Upper lobe of left lung (tissue), 6 donors: ENCODE data around the gene MACROD2. TPM values are rescaled to one million over a fixed set of nuclear protein-coding genes. Genes with fewer than 3 reads are reported as not detected.

Experiments
- ATAC-seq, 2 donors: fragments of 200-7000 bp; cut with Tn5 transposase; one replicate each; pipeline ENCODE4 v1.9.1; 2022; ENCODE audit warnings: mild to moderate bottlenecking in 2 of 2, moderate library complexity in 2 of 2; ENCODE audit not compliant: low FRiP score in 2 of 2
- DNase-seq, 2 donors: peaks; one replicate each; pipeline ENCODE4 v3.0.0-alpha.2; 2019 to 2020
- H3K27ac ChIP-seq, 4 donors: fragments of 200-600 bp; sonication (generic); one replicate each; pipeline ENCODE4 v1.5.1; 2016 to 2019
- H3K27me3 ChIP-seq, 4 donors: fragments of 200-600 bp; sonication (generic); one replicate each; pipeline ENCODE4 v1.5.1; 2017 to 2019
- H3K36me3 ChIP-seq, 4 donors: fragments of 200-600 bp; sonication (generic); one replicate each; pipeline ENCODE4 v1.5.1; 2016 to 2019
- H3K4me1 ChIP-seq, 4 donors: fragments of 200-600 bp; sonication (generic); one replicate each; pipeline ENCODE4 v1.5.1; 2018 to 2019
- H3K4me3 ChIP-seq, 4 donors: fragments of 200-600 bp; sonication (generic); one replicate each; pipeline ENCODE4 v1.5.1; 2017 to 2019; ENCODE audit warnings: mild to moderate bottlenecking in 2 of 4, moderate library complexity in 1 of 4
- H3K9me3 ChIP-seq, 4 donors: fragments of 200-600 bp; sonication (generic); one replicate each; pipeline ENCODE4 v1.5.1; 2018 to 2019
- EP300 ChIP-seq, 4 donors: sonication (generic); formaldehyde crosslinking; IDR thresholded peaks; one replicate each; pipeline ENCODE4 v1.5.1; 2017; ENCODE audit warnings: antibody characterized with exemption in 4 of 4, control low read depth in 2 of 4
- POLR2A ChIP-seq, 4 donors: fragments of 450-650 bp; IDR thresholded peaks; one replicate each; pipeline ENCODE4 v1.5.1; 2016 to 2017; ENCODE audit warnings: antibody characterized with exemption in 4 of 4, mild to moderate bottlenecking in 2 of 4
- POLR2AphosphoS5 ChIP-seq, 2 donors: sonication (generic); formaldehyde crosslinking; IDR thresholded peaks; one replicate each; pipeline ENCODE4 v1.5.1; 2017; ENCODE audit warnings: antibody characterized with exemption in 2 of 2
- WGBS, 2 donors: methylation state at CpG; one replicate each; pipeline ENCODE4 v1.1.5; 2017 to 2018; 5-methylcytosine and 5-hydroxymethylcytosine counted together
- total RNA-seq, 6 donors: library from RNA; depleted of rRNA in 4 of 6; stranded (reverse); fragments of >200 nt in 4 of 6; gene quantifications; one replicate each; pipeline versions ENCODE4 v1.1.0 to v1.2.1, GENCODE V29; 2016 to 2021
- TF ChIP-seq, protein P1 (sequence below), 6 experiments: fragments of 450-650 bp in 4 of 6; fragments of 200-600 bp in 2 of 6; sonication (generic) in 2 of 6; IDR thresholded peaks; one replicate each; pipeline ENCODE4 v1.5.1; 2016 to 2019; ENCODE audit warnings: antibody characterized with exemption in 6 of 6
- donor health status: DM: no; HTN: no; CAD: no; lungs with moderate emphysema.
- donor health status: DM: no; HTN: yes; CAD: no; lungs with severe emphysema.

Gene MACROD2
- total RNA-seq, 6 donors from 2014 or later, result 20.7 to 84.3 (median 36.3) TPM

DNA sequence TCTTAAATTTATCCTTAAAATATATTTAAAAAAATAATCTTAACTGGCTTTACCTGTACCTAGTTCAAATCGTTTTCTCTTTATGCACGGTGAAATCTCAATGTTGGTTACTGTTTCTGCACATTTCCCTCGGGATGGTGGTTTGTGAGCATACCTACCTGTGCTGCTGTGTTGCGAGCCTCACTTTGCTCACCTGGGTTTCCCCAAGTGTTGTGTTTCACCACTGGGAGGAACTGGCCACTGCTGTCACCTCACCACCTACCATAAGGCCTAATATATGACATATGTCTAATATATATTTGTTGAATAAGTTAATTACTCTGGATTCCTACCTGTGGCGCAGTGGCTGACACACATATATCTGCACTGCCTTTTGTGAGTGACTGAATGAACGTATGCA, 835.6 kb downstream of the MACROD2 start:
- H3K36me3 ChIP-seq, result no peaks in the 10 kb centered on the region
- H3K4me3 ChIP-seq, result no peak overlapping the region
- H3K4me1 ChIP-seq, result no peaks in the 10 kb centered on the region
- TF ChIP-seq EP300 (IDR thresholded peaks at IDR 0.05) (no peak), POLR2AphosphoS5 (IDR thresholded peaks at IDR 0.05) (no peak), POLR2A (IDR thresholded peaks at IDR 0.05) (no peak)
- TF ChIP-seq, protein P1, sequence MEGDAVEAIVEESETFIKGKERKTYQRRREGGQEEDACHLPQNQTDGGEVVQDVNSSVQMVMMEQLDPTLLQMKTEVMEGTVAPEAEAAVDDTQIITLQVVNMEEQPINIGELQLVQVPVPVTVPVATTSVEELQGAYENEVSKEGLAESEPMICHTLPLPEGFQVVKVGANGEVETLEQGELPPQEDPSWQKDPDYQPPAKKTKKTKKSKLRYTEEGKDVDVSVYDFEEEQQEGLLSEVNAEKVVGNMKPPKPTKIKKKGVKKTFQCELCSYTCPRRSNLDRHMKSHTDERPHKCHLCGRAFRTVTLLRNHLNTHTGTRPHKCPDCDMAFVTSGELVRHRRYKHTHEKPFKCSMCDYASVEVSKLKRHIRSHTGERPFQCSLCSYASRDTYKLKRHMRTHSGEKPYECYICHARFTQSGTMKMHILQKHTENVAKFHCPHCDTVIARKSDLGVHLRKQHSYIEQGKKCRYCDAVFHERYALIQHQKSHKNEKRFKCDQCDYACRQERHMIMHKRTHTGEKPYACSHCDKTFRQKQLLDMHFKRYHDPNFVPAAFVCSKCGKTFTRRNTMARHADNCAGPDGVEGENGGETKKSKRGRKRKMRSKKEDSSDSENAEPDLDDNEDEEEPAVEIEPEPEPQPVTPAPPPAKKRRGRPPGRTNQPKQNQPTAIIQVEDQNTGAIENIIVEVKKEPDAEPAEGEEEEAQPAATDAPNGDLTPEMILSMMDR (IDR thresholded peaks at IDR 0.05), result no peak
- no peak overlapping the region for H3K27ac ChIP-seq
- WGBS, 2 donors, result 84 to 89% methylated on average over 6 of the region's 6 CpGs
- H3K27me3 ChIP-seq, result no peaks in the 10 kb centered on the region
- no peak for ATAC-seq
- DNase-seq, result no peak
- no peaks in the 10 kb centered on the region for H3K9me3 ChIP-seq

DNA sequence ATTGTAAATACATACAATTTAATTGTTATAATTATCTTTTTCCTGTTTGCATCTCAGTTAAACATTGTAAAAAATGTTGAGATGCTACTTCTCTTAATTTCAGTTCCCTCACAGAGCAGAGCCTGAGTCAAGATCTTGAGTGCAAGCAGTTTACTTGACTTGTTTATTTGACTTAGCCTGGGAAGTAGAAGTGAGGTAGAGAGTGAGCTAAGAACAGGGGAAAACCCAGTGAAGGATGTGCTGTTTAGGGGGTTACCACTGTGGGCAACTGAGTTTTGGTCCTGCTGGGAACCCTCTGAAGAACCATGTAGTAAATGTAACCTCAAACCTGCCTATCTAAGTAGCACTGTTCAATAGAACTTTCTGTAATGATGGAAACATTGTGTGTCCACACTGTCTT, 837.3 kb downstream of the MACROD2 start:
- no peak for TF ChIP-seq EP300 (IDR thresholded peaks at IDR 0.05)
- TF ChIP-seq, protein P1 (IDR thresholded peaks at IDR 0.05), result no peak
- no peak for TF ChIP-seq POLR2AphosphoS5 (IDR thresholded peaks at IDR 0.05)
- TF ChIP-seq POLR2A (IDR thresholded peaks at IDR 0.05), result no peak
- no peaks in the 10 kb centered on the region for H3K27me3 ChIP-seq
- H3K4me3 ChIP-seq, result no peak overlapping the region
- no peaks in the 10 kb centered on the region for H3K36me3 ChIP-seq
- H3K9me3 ChIP-seq, result no peaks in the 10 kb centered on the region
- DNase-seq (no peak), ATAC-seq (no peak)
- H3K27ac ChIP-seq, result no peak overlapping the region
- H3K4me1 ChIP-seq, result no peaks in the 10 kb centered on the region

DNA sequence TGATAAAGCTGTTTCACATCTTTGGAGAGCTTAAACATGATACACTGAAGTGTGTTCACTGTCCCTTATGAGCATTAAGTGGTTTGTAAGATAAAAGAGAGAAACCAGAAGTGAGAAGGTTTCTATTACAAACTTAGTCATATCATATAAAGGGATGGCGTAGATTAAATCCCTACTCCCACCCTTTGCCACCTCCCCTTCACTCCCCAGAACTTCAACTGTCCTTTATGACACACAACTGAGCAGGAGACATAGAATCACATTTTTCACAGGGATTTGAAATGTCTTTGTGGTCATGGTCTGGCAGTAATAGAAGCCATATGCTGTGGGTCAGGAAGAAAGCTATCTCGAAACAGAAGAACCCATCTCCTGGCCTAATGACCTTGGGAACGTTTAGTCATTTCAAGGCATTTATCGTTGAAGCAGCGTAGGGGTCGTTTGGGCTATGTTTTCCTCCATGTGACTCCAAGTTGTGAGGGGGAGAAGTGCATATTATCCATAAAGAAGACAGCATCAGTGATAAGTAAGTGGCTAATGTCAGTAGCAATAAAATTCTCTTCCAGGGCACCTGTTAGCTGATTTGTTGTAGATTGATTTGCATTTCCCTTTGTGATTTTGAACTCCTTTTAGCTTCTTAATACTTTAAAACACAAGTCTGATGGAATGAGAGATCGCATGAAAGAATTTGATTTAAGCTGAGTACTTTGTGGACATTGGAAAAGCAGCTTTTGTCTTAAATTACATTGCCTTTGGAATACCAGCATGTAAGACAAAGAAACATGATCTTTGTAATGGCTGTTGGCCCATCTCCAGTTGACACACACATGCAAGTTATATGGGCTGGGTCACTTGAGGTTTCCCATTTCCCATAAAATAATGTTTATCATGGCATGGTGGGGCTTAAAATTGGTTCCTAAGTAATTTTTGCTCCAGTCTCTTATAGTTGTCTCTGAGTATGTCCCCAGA, 843.6 kb downstream of the MACROD2 start:
- no peak for TF ChIP-seq EP300 (IDR thresholded peaks at IDR 0.05)
- no peak for TF ChIP-seq POLR2AphosphoS5 (IDR thresholded peaks at IDR 0.05)
- TF ChIP-seq POLR2A (IDR thresholded peaks at IDR 0.05), result no peak
- Histone ChIP-seq H3K4me3 (no peak overlapping the region), H3K27ac (no peak overlapping the region), H3K36me3 (no peaks in the 10 kb centered on the region), H3K4me1 (no peaks in the 10 kb centered on the region), H3K27me3 (no peaks in the 10 kb centered on the region), H3K9me3 (no peaks in the 10 kb centered on the region)
- DNase-seq (no peak), ATAC-seq (no peak)
- WGBS, 2 donors, result 64 to 66% methylated on average over 7 of the region's 7 CpGs

DNA sequence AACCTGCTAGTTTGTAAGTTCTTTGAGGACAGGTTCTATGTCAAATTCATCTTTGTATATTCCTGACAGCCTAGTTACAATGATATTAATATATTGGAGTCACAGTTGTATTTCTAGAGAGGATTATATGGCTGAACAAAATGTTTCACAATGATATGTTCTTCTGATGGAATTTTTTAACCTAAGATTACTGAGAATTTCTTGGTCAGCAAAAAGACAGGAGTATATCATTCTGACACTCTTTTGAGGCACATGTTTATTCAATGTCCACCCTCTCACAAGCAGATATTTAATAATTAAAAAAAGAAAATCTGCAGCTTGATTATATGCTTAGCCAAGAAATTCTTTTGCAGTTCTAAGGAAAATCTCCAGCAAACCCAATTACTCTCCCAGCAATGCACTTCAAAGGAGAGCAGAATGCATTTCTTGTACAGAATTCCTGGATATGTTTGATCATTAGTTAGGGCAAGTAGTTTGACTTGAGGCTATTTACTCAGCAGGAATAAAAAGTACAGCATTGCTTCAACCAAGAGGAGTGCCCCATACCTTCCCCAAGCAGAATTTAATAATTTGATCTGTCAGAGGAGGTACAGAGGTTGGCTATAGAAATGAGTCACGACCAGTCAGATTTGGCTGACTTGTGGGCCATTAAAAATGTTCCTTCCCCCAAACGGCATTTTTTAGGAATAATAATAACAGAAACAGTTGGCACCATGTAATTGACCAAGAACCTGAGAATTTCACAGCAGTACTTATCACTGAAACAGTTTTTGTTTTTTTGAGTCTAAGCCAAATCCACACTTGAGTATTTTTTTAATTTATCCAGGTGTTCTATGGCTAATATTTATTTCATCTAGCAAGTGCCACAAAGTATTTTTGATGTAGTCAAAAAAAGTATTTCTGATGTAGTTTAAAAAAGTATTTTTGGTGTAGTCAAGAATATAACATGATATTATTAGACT, 850.2 kb downstream of the MACROD2 start:
- Histone ChIP-seq H3K36me3 (no peaks in the 10 kb centered on the region), H3K4me1 (no peaks in the 10 kb centered on the region), H3K27ac (peak overlapping the region in 1 of 4 donors; percentile 11), H3K9me3 (no peaks in the 10 kb centered on the region), H3K27me3 (no peaks in the 10 kb centered on the region), H3K4me3 (no peak overlapping the region)
- TF ChIP-seq POLR2AphosphoS5 (IDR thresholded peaks at IDR 0.05), result no peak
- TF ChIP-seq, protein P1 (IDR thresholded peaks at IDR 0.05), result no peak
- TF ChIP-seq EP300 (IDR thresholded peaks at IDR 0.05), result no peak
- TF ChIP-seq POLR2A (IDR thresholded peaks at IDR 0.05), result no peak
- no peak for DNase-seq
- peak in 1 of 2 donors; percentile 43 for ATAC-seq
- 56 to 63% methylated on average over 2 of the region's 2 CpGs for WGBS, 2 donors

DNA sequence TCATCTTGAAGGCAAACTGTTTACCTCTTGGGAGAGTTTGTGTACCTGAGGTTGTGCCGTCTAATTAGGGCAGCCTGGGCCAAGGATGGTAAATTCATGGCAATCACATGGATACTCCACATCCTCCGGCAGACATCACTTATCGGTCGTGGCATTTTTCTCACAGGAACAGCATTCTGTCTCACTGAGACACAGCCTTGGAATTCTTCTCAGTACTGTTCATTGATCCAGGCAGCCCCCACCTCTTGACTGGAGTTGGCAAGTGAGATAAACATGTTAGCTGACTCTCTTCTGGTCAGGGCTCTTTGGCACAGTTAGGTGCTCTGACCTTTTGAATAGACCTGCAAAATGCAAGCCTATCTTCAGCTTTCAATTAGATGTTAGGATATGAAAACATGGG, 853.5 kb downstream of the MACROD2 start:
- Histone ChIP-seq H3K4me3 (no peak overlapping the region), H3K9me3 (no peaks in the 10 kb centered on the region), H3K27me3 (no peaks in the 10 kb centered on the region), H3K27ac (no peak overlapping the region), H3K4me1 (no peaks in the 10 kb centered on the region), H3K36me3 (no peaks in the 10 kb centered on the region)
- 83 to 87% methylated on average over 4 of the region's 4 CpGs for WGBS, 2 donors
- no peak for ATAC-seq
- TF ChIP-seq POLR2AphosphoS5 (IDR thresholded peaks at IDR 0.05) (no peak), POLR2A (IDR thresholded peaks at IDR 0.05) (no peak), EP300 (IDR thresholded peaks at IDR 0.05) (no peak)
- TF ChIP-seq, protein P1 (IDR thresholded peaks at IDR 0.05), result no peak
- no peak for DNase-seq
